HEK293T (cell line): Measurements from ENCODE around the gene UPP1.
"Not testable (repeated sequence)": the region's sequence is repeated elsewhere in the genome, so short reads cannot be mapped to it uniquely, and the experiment has no call there.

Experiments used
- CTCF ChIA-PET: fragments of 350-600 bp; formaldehyde crosslinking; extraction: SDS; loops from one replicate; lab custom pipeline; 2021; ENCODE audit warnings: antibody characterized with exemption, inconsistent platforms; lab: Yijun Ruan, JAX
- POLR2A ChIA-PET: fragments of 350-600 bp; formaldehyde crosslinking; extraction: SDS; loops from one replicate; lab custom pipeline; 2020; ENCODE audit warnings: antibody characterized with exemption, inconsistent platforms; lab: Yijun Ruan, JAX
- DNase-seq: peaks from one replicate; pipeline ENCODE4 v3.0.0; 2012; ENCODE audit warnings: mixed read lengths; ENCODE audit errors: extremely low spot score
- ARNT ChIP-seq: fragments of 450-650 bp; IDR thresholded peaks from 2 replicates; pipeline ENCODE4 v1.6.1; 2017; ENCODE audit warnings: mild to moderate bottlenecking
- BHLHE40 ChIP-seq: fragments of 450-650 bp; IDR thresholded peaks from 2 replicates; pipeline ENCODE4 v1.6.1; 2016; ENCODE audit warnings: mild to moderate bottlenecking, moderate library complexity, borderline replicate concordance
- CTBP1 ChIP-seq: fragments of 450-650 bp; IDR thresholded peaks from 2 replicates; pipeline ENCODE4 v1.6.1; 2016; ENCODE audit warnings: borderline replicate concordance
- ELF4 ChIP-seq: fragments of 450-650 bp; IDR thresholded peaks from 2 replicates; pipeline ENCODE4 v1.6.1; 2017; ENCODE audit warnings: antibody characterized with exemption
- FOXA1 ChIP-seq: fragments of 450-650 bp; IDR thresholded peaks from 2 replicates; pipeline ENCODE4 v1.6.1; 2016; ENCODE audit warnings: mild to moderate bottlenecking
- FOXK2 ChIP-seq: fragments of 450-650 bp; IDR thresholded peaks from 2 replicates; pipeline ENCODE4 v1.6.1; 2016; ENCODE audit warnings: mild to moderate bottlenecking
- FOXM1 ChIP-seq: fragments of 450-650 bp; IDR thresholded peaks from 2 replicates; pipeline ENCODE4 v1.6.1; 2017; ENCODE audit warnings: mild to moderate bottlenecking, borderline replicate concordance
- HDGF ChIP-seq: fragments of 450-650 bp; IDR thresholded peaks from 2 replicates; pipeline ENCODE4 v1.6.1; 2017; ENCODE audit warnings: antibody characterized with exemption, borderline replicate concordance
- L3MBTL2 ChIP-seq: fragments of 450-650 bp; conservative IDR thresholded peaks from 2 replicates; pipeline ENCODE4 v1.6.1; 2016; ENCODE audit warnings: mild to moderate bottlenecking
- LEF1 ChIP-seq: fragments of 450-650 bp; IDR thresholded peaks from 2 replicates; pipeline ENCODE4 v1.6.1; 2017; ENCODE audit warnings: mild to moderate bottlenecking, borderline replicate concordance
- NFRKB ChIP-seq: fragments of 450-650 bp; IDR thresholded peaks from 2 replicates; pipeline ENCODE4 v1.6.1; 2016; ENCODE audit warnings: mild to moderate bottlenecking, moderate library complexity
- PKNOX1 ChIP-seq: fragments of 450-650 bp; IDR thresholded peaks from 2 replicates; pipeline ENCODE4 v1.6.1; 2016
- SP1 ChIP-seq: fragments of 450-650 bp; IDR thresholded peaks from 2 replicates; pipeline ENCODE4 v1.6.1; 2017
- SUZ12 ChIP-seq: fragments of 450-650 bp; IDR thresholded peaks from 2 replicates; pipeline ENCODE4 v1.6.1; 2016; ENCODE audit warnings: mild to moderate bottlenecking
- TARDBP ChIP-seq: fragments of 450-650 bp; IDR thresholded peaks from 2 replicates; pipeline ENCODE4 v1.6.1; 2016
- ZNF384 ChIP-seq: fragments of 450-650 bp; IDR thresholded peaks from 2 replicates; pipeline ENCODE4 v1.6.1; 2016

Gene UPP1

DNA sequence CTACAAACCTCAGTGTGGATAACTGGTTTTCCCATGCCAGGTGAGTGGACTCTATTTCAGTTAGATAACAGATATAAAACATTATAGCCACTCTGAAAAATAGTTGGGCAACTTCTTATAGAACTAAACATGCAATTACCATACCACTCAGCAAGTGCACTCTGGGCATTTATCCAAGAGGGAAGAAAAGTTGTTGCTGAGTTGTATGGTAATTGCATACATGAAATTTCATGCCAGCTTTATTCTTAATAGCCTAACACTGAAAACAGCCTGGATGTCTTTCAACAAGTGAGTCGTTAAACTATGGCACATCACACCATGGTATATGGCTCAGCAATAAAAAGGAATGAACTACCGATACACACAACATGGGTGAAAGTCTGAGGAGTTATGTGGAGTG is 10.6 kb upstream of the UPP1 start:
- POLR2A ChIA-PET, result no interaction called here
- TF ChIP-seq TARDBP (no peak), FOXM1 (no peak), HDGF (no peak), FOXK2 (no peak), FOXA1 (no peak), SUZ12 (no peak)
- CTCF ChIA-PET, result no interaction called here
- no peak for DNase-seq

DNA sequence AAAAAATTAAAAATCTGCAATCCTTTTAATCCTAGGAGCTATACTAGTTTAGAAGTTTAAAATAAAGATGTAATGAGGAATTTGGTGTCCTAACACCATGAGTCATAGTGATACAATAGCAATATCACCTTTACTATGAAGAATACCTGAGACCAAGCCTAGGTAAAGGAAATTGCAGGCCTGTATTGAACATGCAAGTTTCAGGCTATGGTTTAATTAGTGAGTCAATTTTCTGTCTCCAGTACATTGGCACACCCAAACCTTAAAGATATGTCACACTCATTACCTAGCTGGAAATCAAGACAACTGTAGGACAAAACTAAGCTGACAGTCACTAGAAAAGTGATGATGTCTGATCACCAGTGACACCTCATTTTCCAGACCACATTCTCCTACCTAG is 6.7 kb upstream of the UPP1 start:
- CTCF ChIA-PET, DNase-seq, POLR2A ChIA-PET: not testable (repeated sequence)

DNA sequence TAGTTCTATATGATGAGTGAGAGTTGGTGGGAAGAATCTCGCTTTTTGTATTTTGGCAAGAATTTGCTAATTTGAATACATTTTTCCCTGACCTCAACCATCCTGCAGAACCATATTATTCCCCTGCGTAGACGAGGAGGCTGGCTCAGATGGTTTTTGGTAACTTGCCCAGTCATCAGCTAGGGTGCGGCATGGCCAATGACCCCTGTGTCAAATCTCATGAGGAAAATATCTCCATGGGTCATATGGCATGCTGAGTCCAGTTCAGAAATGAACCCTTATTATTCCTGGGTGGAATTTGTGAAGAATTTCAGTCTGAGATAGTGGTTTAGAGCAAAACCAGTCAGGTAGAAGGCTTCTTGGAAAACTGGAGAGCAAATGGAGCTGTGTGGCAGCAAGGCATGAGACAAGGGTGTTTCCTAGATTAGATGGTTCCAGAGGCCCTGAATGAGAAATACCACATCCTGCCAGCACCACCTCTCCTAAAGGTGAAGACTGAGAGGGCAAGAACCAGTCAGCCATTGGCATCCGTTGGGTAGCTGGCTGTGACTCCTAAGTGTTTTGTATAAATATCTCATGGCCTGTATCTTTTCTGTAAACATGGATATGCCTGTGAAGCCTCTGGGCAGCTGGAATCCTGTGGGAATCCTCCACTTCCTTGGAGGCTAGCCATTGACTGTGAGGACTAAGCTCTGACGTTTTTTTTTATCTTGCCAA is 5.8 kb upstream of the UPP1 start:
- ChIA-PET CTCF (no interaction called here), POLR2A (interaction anchor here (2.2 kb wide), 1 partner anchor 8 kb away, joined by 9 read pairs; no protein-coding TSS in a partner anchor)
- no peak for TF ChIP-seq CTBP1
- no peak for TF ChIP-seq BHLHE40
- no peak for TF ChIP-seq FOXM1
- TF ChIP-seq PKNOX1, result no peak
- no peak for TF ChIP-seq TARDBP
- no peak for TF ChIP-seq HDGF
- no peak for TF ChIP-seq NFRKB
- TF ChIP-seq SUZ12, result no peak
- TF ChIP-seq ARNT, result no peak
- no peak for TF ChIP-seq ZNF384
- TF ChIP-seq LEF1, result no peak
- TF ChIP-seq ELF4, result no peak
- TF ChIP-seq SP1, result no peak
- no peak for TF ChIP-seq L3MBTL2
- no peak for TF ChIP-seq FOXA1
- no peak for TF ChIP-seq FOXK2
- no peak for DNase-seq

DNA sequence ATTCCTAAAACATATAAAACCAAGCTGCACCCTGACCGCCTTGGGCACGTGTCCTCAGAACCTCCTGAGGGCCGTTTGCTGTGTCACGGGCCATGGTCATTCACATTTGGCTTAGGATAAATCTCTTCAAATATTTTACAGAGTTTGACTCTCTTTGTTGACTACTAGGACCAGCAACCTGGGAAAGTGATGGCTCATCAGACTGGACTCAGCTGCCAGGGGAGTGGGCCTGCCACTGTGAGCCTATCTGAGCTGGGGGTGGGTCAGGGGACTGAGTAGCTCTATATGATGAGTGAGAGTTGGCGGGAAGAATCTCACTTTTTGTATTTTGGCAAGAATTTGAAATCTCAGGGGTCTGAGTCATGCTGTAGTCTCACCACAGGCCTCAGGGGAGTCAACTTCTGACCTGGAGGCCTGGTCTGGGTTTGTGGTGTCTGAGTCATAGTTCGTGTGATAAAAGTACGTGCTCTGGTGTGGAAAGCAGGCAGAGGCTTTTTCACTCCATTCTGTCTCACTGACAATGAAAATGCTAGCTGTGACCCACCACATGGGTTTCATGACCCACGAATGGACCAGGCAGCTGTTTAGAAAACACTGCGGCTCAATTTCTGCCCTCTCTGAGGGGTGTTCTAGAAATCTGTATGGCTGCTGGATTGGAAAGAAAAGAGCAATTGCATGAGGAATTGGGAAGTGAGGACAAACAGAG is 4.2 kb upstream of the UPP1 start:
- peak; percentile 15 for DNase-seq
- TF ChIP-seq BHLHE40, result no peak
- ChIA-PET CTCF (no interaction called here), POLR2A (interaction anchor here (0.8 to 2.2 kb wide), 2 partner anchors 10 to 107 kb away, joined by 3 to 9 read pairs; no protein-coding TSS in a partner anchor)

- POLR2A ChIA-PET, result interaction anchor here (0.8 to 2.2 kb wide), 2 partner anchors 11 to 107 kb away, joined by 3 to 9 read pairs; no protein-coding TSS in a partner anchor
- CTCF ChIA-PET, result no interaction called here
- TF ChIP-seq ZNF384, result no peak
- TF ChIP-seq PKNOX1, result no peak
- TF ChIP-seq ARNT, result no peak
- TF ChIP-seq HDGF, result no peak
- TF ChIP-seq FOXM1, result no peak
- no peak for TF ChIP-seq SP1
- no peak for TF ChIP-seq NFRKB
- TF ChIP-seq BHLHE40, result no peak
- TF ChIP-seq CTBP1, result no peak
- TF ChIP-seq ELF4, result no peak
- TF ChIP-seq SUZ12, result no peak
- no peak for TF ChIP-seq FOXK2
- TF ChIP-seq LEF1, result no peak
- no peak for TF ChIP-seq TARDBP
- TF ChIP-seq FOXA1, result no peak
- no peak for TF ChIP-seq L3MBTL2
- DNase-seq, result no peak
Measured at GRCh38 chr7:48085433-48085791, 3.7 kb upstream of the UPP1 start.

- no peak for DNase-seq
- TF ChIP-seq ARNT, result no peak
- TF ChIP-seq CTBP1, result no peak
- TF ChIP-seq PKNOX1, result no peak
- TF ChIP-seq SP1, result no peak
- TF ChIP-seq BHLHE40, result no peak
- no peak for TF ChIP-seq FOXM1
- no peak for TF ChIP-seq NFRKB
- ChIA-PET POLR2A (interaction anchor here (0.8 kb wide), 1 partner anchor 108 kb away, joined by 3 read pairs; no protein-coding TSS in a partner anchor), CTCF (no interaction called here)
Measured at GRCh38 chr7:48085942-48086341, 3.1 kb upstream of the UPP1 start.

DNA sequence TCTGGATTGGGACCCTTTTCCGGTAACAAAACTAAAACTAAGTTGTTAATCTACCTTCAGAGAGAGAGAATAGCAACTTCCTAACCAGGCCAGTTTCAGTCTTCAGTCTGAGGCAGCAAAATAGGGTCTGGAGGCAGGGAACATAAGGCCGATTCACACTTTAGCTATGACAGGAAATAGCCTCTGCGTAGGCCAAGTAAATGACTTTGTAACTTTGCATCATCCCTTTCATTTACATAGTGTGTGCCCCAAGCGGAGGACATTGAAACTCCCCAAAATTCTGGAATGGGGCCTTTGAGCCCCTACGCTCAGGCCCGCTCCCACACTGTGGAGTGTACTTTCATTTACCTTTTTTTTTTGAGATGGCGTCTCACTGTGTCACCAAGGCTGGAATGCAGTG is 1.7 kb upstream of the UPP1 start:
- DNase-seq, result no peak
- TF ChIP-seq TARDBP, result no peak
- TF ChIP-seq CTBP1, result no peak
- no peak for TF ChIP-seq ARNT
- TF ChIP-seq LEF1, result no peak
- no peak for TF ChIP-seq FOXK2
- no peak for TF ChIP-seq PKNOX1
- TF ChIP-seq SUZ12, result no peak
- no peak for TF ChIP-seq L3MBTL2
- no peak for TF ChIP-seq HDGF
- TF ChIP-seq ELF4, result no peak
- CTCF ChIA-PET, result no interaction called here
- POLR2A ChIA-PET, result interaction anchor here (1.5 to 1.6 kb wide), 2 partner anchors 13 to 104 kb away, joined by 3 to 4 read pairs; no protein-coding TSS in a partner anchor
